Breast epithelium (tissue), 4 donors: ENCODE data around the gene HSPG2. TPM values are rescaled to one million over a fixed set of nuclear protein-coding genes. Genes with fewer than 3 reads are reported as not detected.

Experiments used
- DNase-seq, 2 donors: peaks; one replicate each; pipeline ENCODE4 v3.0.0-alpha.2; 2019; ENCODE audit warnings: low spot score in 2 of 2
- H3K27ac ChIP-seq, 2 donors: fragments of 200-600 bp; sonication (generic) in 1 of 2; one replicate each; pipeline ENCODE4 v1.5.1; 2016 to 2019; ENCODE audit warnings: mild to moderate bottlenecking in 1 of 2
- H3K27me3 ChIP-seq, 2 donors: fragments of 200-600 bp; sonication (generic) in 1 of 2; one replicate each; pipeline versions ENCODE4 v1.5.1 to v1.6.0; 2017 to 2019; ENCODE audit warnings: control low read depth in 1 of 2, mild to moderate bottlenecking in 1 of 2
- H3K36me3 ChIP-seq: fragments of 200-600 bp; one replicate; pipeline ENCODE4 v1.5.1; 2019
- H3K4me1 ChIP-seq, 2 donors: fragments of 200-600 bp; sonication (generic); one replicate each; pipeline ENCODE4 v1.5.1; 2016 to 2019; ENCODE audit warnings: control low read depth in 1 of 2
- H3K4me3 ChIP-seq, 3 donors: fragments of 200-600 bp; sonication (generic); 1 replicate in 2 of 3; 2 replicates in 1 of 3; pipeline ENCODE4 v1.5.1; 2016 to 2019; ENCODE audit warnings: mild to moderate bottlenecking in 3 of 3, moderate library complexity in 2 of 3
- H3K9me3 ChIP-seq, 2 donors: fragments of 200-600 bp; sonication (generic) in 1 of 2; one replicate each; pipeline ENCODE4 v1.5.1; 2016 to 2019; ENCODE audit warnings: control low read depth in 1 of 2
- CTCF ChIP-seq, 3 donors: fragments of 450-650 bp; IDR thresholded peaks; one replicate each; pipeline ENCODE4 v1.5.1; 2016 to 2017; ENCODE audit warnings: antibody characterized with exemption in 3 of 3, mild to moderate bottlenecking in 3 of 3, moderate library complexity in 3 of 3
- POLR2A ChIP-seq: fragments of 450-650 bp; IDR thresholded peaks from one replicate; pipeline ENCODE4 v1.6.1; 2016; ENCODE audit warnings: antibody characterized with exemption, mild to moderate bottlenecking, moderate library complexity
- POLR2AphosphoS5 ChIP-seq, 3 donors: sonication (generic); formaldehyde crosslinking; IDR thresholded peaks; one replicate each; pipeline ENCODE4 v1.6.1; 2017; ENCODE audit warnings: antibody characterized with exemption in 3 of 3
- intact Hi-C: fragments of 100-400 bp; cut with DNase I; formaldehyde crosslinking; loops from one replicate; pipeline ENCODE4 v1.15.1; 2023; ENCODE audit warnings: low total_unique reads
- total RNA-seq, 3 donors: library from RNA; depleted of rRNA; stranded (reverse); fragments of >200 nt; gene quantifications; one replicate each; pipeline ENCODE4 v1.1.0, GENCODE V29; 2016

Gene HSPG2
- total RNA-seq, 3 donors from 2014 or later = 48.3 to 219 (median 95.0) TPM

GRCh38 chr1:21845646-21846641 is 91.2 kb downstream of the HSPG2 start:
- H3K9me3 ChIP-seq = no peaks in the 10 kb centered on the region
- no peaks in the 10 kb centered on the region for H3K27me3 ChIP-seq
- intact Hi-C loops = no loop called here
- DNase-seq = no peak
- H3K4me1 ChIP-seq = no peaks in the 10 kb centered on the region
- H3K27ac ChIP-seq = no peak overlapping the region
- H3K4me3 ChIP-seq = no peak overlapping the region
- TF ChIP-seq CTCF (IDR thresholded peaks at IDR 0.05) (no peak), POLR2A (no peak), POLR2AphosphoS5 (IDR thresholded peaks at IDR 0.05) (no peak)
- H3K36me3 ChIP-seq = no peaks in the 10 kb centered on the region

- no peak for TF ChIP-seq POLR2AphosphoS5 (IDR thresholded peaks at IDR 0.05)
- no peak for TF ChIP-seq CTCF (IDR thresholded peaks at IDR 0.05)
- TF ChIP-seq POLR2A = no peak
- H3K9me3 ChIP-seq = no peaks in the 10 kb centered on the region
- intact Hi-C loops = no loop called here
- DNase-seq = no peak
- no peaks in the 10 kb centered on the region for H3K36me3 ChIP-seq
- H3K27ac ChIP-seq = no peak overlapping the region
- no peaks in the 10 kb centered on the region for H3K4me1 ChIP-seq
- H3K27me3 ChIP-seq = no peaks in the 10 kb centered on the region
- H3K4me3 ChIP-seq = no peak overlapping the region
Observed at GRCh38 chr1:21843996-21844395, 93.1 kb downstream of the HSPG2 start.

GRCh38 chr1:21843208-21843607 is 93.9 kb downstream of the HSPG2 start:
- no peaks in the 10 kb centered on the region for H3K4me1 ChIP-seq
- no peak for DNase-seq
- H3K36me3 ChIP-seq = no peaks in the 10 kb centered on the region
- H3K27ac ChIP-seq = no peak overlapping the region
- H3K9me3 ChIP-seq = no peaks in the 10 kb centered on the region
- no peak overlapping the region for H3K4me3 ChIP-seq
- H3K27me3 ChIP-seq = no peaks in the 10 kb centered on the region
- intact Hi-C loops = no loop called here
- TF ChIP-seq POLR2AphosphoS5 (IDR thresholded peaks at IDR 0.05) (no peak), CTCF (IDR thresholded peaks at IDR 0.05) (no peak), POLR2A (no peak)

GRCh38 chr1:21842606-21843162 is 94.4 kb downstream of the HSPG2 start:
- H3K27me3 ChIP-seq = no peaks in the 10 kb centered on the region
- H3K36me3 ChIP-seq = no peaks in the 10 kb centered on the region
- no peak for TF ChIP-seq POLR2A
- TF ChIP-seq POLR2AphosphoS5 (IDR thresholded peaks at IDR 0.05) = no peak
- H3K27ac ChIP-seq = no peak overlapping the region
- no peaks in the 10 kb centered on the region for H3K4me1 ChIP-seq
- DNase-seq = no peak
- intact Hi-C loops = no loop called here
- no peak overlapping the region for H3K4me3 ChIP-seq
- no peaks in the 10 kb centered on the region for H3K9me3 ChIP-seq

- no peak overlapping the region for H3K27ac ChIP-seq
- H3K4me3 ChIP-seq = no peak overlapping the region
- intact Hi-C loops = no loop called here
- H3K4me1 ChIP-seq = no peaks in the 10 kb centered on the region
- H3K9me3 ChIP-seq = no peaks in the 10 kb centered on the region
- H3K27me3 ChIP-seq = no peaks in the 10 kb centered on the region
- DNase-seq = no peak
- no peak for TF ChIP-seq POLR2A
- TF ChIP-seq POLR2AphosphoS5 (IDR thresholded peaks at IDR 0.05) = no peak
- TF ChIP-seq CTCF (IDR thresholded peaks at IDR 0.05) = no peak
- no peaks in the 10 kb centered on the region for H3K36me3 ChIP-seq
Observed at GRCh38 chr1:21841852-21842466, 95.2 kb downstream of the HSPG2 start.
